Adrenal gland (tissue), 12 donors: ENCODE data around the gene SKOR2. TPM values are rescaled to one million over a fixed set of nuclear protein-coding genes. Genes with fewer than 3 reads are reported as not detected.

ENCODE experiments used
- DNase-seq, 7 donors: peaks; one replicate each; pipeline ENCODE4 v3.0.0-alpha.2; 2019 to 2020
- H3K27ac ChIP-seq, 5 donors: fragments of 200-600 bp; sonication (generic) in 4 of 5; 1 replicate in 3 of 5; 2 replicates in 2 of 5; pipeline versions ENCODE4 v1.5.1 to v1.8.0; 2016 to 2020; ENCODE audit warnings: mild to moderate bottlenecking in 1 of 5
- H3K27me3 ChIP-seq: fragments of 200-600 bp; 2 replicates; pipeline ENCODE4 v1.8.0; 2021
- H3K36me3 ChIP-seq, 2 donors: fragments of 200-600 bp; replicated peaks in 1 of 2; 1 replicate in 1 of 2; 2 replicates in 1 of 2; pipeline versions ENCODE4 v1.5.1 to v1.8.0; 2018 to 2022
- H3K4me1 ChIP-seq, 2 donors: fragments of 200-600 bp; replicated peaks in 1 of 2; 1 replicate in 1 of 2; 2 replicates in 1 of 2; pipeline versions ENCODE4 v1.5.1 to v1.8.0; 2018 to 2021
- H3K4me3 ChIP-seq, 4 donors: fragments of 200-600 bp; sonication (generic) in 3 of 4; one replicate each; pipeline ENCODE4 v1.5.1; 2016 to 2018
- H3K9me3 ChIP-seq, 3 donors: fragments of 200-600 bp; sonication (generic) in 1 of 3; replicated peaks in 1 of 3; 1 replicate in 2 of 3; 2 replicates in 1 of 3; pipeline versions ENCODE4 v1.5.1 to v1.8.0; 2016 to 2021
- CTCF ChIP-seq, 6 experiments: fragments of 450-650 bp in 4 of 6; fragments of 200-600 bp in 2 of 6; sonication (generic) in 1 of 6; IDR thresholded peaks; 1 replicate in 5 of 6; 2 replicates in 1 of 6; pipeline versions ENCODE4 v1.5.1 to v1.8.0; 2016 to 2021; ENCODE audit warnings: antibody characterized with exemption in 6 of 6, mild to moderate bottlenecking in 2 of 6, moderate library complexity in 1 of 6
- POLR2A ChIP-seq, 2 donors: fragments of 450-650 bp; IDR thresholded peaks; one replicate each; pipeline ENCODE4 v1.6.1; 2017; ENCODE audit warnings: antibody characterized with exemption in 2 of 2, mild to moderate bottlenecking in 2 of 2, moderate library complexity in 1 of 2
- WGBS, 4 donors: extraction: QIAGEN DNeasy Blood & Tissue Kit in 2 of 4; methylation state at CpG; one replicate each; pipeline versions ENCODE4 v1.1.5 to v1.1.7; 2013 to 2017; 5-methylcytosine and 5-hydroxymethylcytosine counted together
- intact Hi-C, 2 donors: fragments of 100-400 bp; cut with DNase I; formaldehyde crosslinking; loops; one replicate each; pipeline versions ENCODE4 v1.14.1 to v1.15.0; 2022 to 2023
- polyA plus RNA-seq, 3 donors: library from polyadenylated mRNA; stranded (reverse); fragments of 200-250 nt in 2 of 3; fragments of 350-450 nt in 1 of 3; fragmentation: Illumina TruSeq in 1 of 3; extraction: RNeasy Lipid Tissue Mini Kit (QIAGEN cat#74804) in 1 of 3; gene quantifications; one replicate each; pipeline ENCODE4 v1.2.3, GENCODE V29; 2013 to 2014
- total RNA-seq, 9 donors: library from RNA; depleted of rRNA in 4 of 9; stranded (reverse); fragments of >200 nt in 4 of 9; fragments of 120-200 nt in 1 of 9; fragmentation: NEBNext Ultra II Directional in 1 of 9; extraction: Animal tissue kit (Norgen Biotek cat#: 25700) in 1 of 9; gene quantifications; one replicate each; pipeline versions ENCODE4 v1.1.0 to v1.2.4, GENCODE V29; 2013 to 2023
- donor health status: healthy with polysubstance abuse.
- donor health status: Bipolar disorder and iron deficiency.
- donor health status: DM: yes; HTN: yes; CAD: no.
- donor health status: DM: no; HTN: no; CAD: no.
- donor health status: DM: no; HTN: no; CAD: no.
- donor health status: DM: yes; HTN: yes; CAD: no.

Gene SKOR2
- total and polyA plus RNA-seq, 12 donors = not detected

- Histone ChIP-seq H3K27ac (no peak overlapping the region), H3K9me3 (no peaks in the 10 kb centered on the region), H3K4me1 (peaks cover 0 to 7% of the 10 kb centered on the region in 2 donors), H3K36me3 (no peaks in the 10 kb centered on the region), H3K27me3 (peaks cover 81% of the 10 kb centered on the region), H3K4me3 (no peak overlapping the region)
- TF ChIP-seq POLR2A (IDR thresholded peaks at IDR 0.05) (no peak), CTCF (IDR thresholded peaks at IDR 0.05) (no peak)
- peak in 6 of 7 donors; percentile 28 to 66 (median 56) for DNase-seq
- intact Hi-C loops = no loop called here
- 5 to 9% (median 6%) methylated on average over 38 of the region's 38 CpGs for WGBS, 4 donors
Observed at GRCh38 chr18:47260120-47260923, 8.9 kb upstream of the SKOR2 start.

- Histone ChIP-seq H3K27ac (no peak overlapping the region), H3K27me3 (peaks cover 90% of the 10 kb centered on the region), H3K4me1 (no peaks in the 10 kb centered on the region), H3K36me3 (no peaks in the 10 kb centered on the region), H3K9me3 (no peaks in the 10 kb centered on the region), H3K4me3 (no peak overlapping the region)
- intact Hi-C loops = no loop called here
- DNase-seq = peak; percentile 46 to 66 (median 56)
- TF ChIP-seq POLR2A (IDR thresholded peaks at IDR 0.05) (no peak), CTCF (IDR thresholded peaks at IDR 0.05) (no peak)
- 3 to 4% (median 3%) methylated on average over 16 to 31 of the region's 31 CpGs for WGBS, 4 donors
Observed at GRCh38 chr18:47254341-47254939, 3.0 kb upstream of the SKOR2 start.

GRCh38 chr18:47253101-47253654 lies 1.7 kb upstream of the SKOR2 start:
- WGBS, 4 donors = 2 to 4% (median 2%) methylated on average over 10 to 11 of the region's 11 CpGs
- H3K36me3 ChIP-seq = no peaks in the 10 kb centered on the region
- no peaks in the 10 kb centered on the region for H3K9me3 ChIP-seq
- no peaks in the 10 kb centered on the region for H3K4me1 ChIP-seq
- peaks cover 90% of the 10 kb centered on the region for H3K27me3 ChIP-seq
- no peak overlapping the region for H3K27ac ChIP-seq
- no peak overlapping the region for H3K4me3 ChIP-seq
- TF ChIP-seq CTCF (IDR thresholded peaks at IDR 0.05) (no peak), POLR2A (IDR thresholded peaks at IDR 0.05) (no peak)
- DNase-seq = no peak
- intact Hi-C loops = no loop called here

- Histone ChIP-seq H3K27me3 (peaks cover 98% of the 10 kb centered on the region), H3K36me3 (no peaks in the 10 kb centered on the region), H3K4me1 (no peaks in the 10 kb centered on the region), H3K9me3 (no peaks in the 10 kb centered on the region), H3K4me3 (no peak overlapping the region), H3K27ac (no peak overlapping the region)
- TF ChIP-seq POLR2A (IDR thresholded peaks at IDR 0.05) = no peak
- TF ChIP-seq CTCF (IDR thresholded peaks at IDR 0.05) = no peak
- intact Hi-C loops = no loop called here
- 5 to 9% (median 6%) methylated on average over 26 of the region's 26 CpGs for WGBS, 4 donors
- no peak for DNase-seq
Observed at GRCh38 chr18:47250391-47251046, 941 bp downstream of the SKOR2 start.
